Cardiac muscle cell (in vitro differentiated cells and primary cell): ENCODE results near the gene COLQ. TPM values are rescaled to one million over a fixed set of nuclear protein-coding genes. Genes with fewer than 3 reads are reported as not detected.

Experiments
- DNase-seq, 2 donors: peaks; one replicate each; pipeline versions ENCODE4 v3.0.0 to v3.0.0-alpha.2; 2010 to 2017; ENCODE audit warnings: low read depth in 1 of 2, low spot score in 1 of 2
- H3K27ac ChIP-seq: fragments of 200-600 bp; sonication (generic); 2 replicates; pipeline ENCODE4 v1.5.1; 2016
- H3K27me3 ChIP-seq: fragments of 200-600 bp; sonication (generic); 2 replicates; pipeline ENCODE4 v1.6.0; 2016; ENCODE audit warnings: control low read depth
- H3K36me3 ChIP-seq: fragments of 200-600 bp; sonication (generic); 2 replicates; pipeline ENCODE4 v1.5.1; 2016; ENCODE audit warnings: control low read depth
- H3K4me1 ChIP-seq: fragments of 200-600 bp; sonication (generic); 2 replicates; pipeline ENCODE4 v1.8.1; 2017; ENCODE audit warnings: low read depth, mild to moderate bottlenecking, mixed run types
- H3K4me3 ChIP-seq: fragments of 200-600 bp; sonication (generic); 2 replicates; pipeline ENCODE4 v1.5.1; 2016; ENCODE audit warnings: mild to moderate bottlenecking
- H3K9me3 ChIP-seq: fragments of 200-600 bp; sonication (generic); 2 replicates; pipeline ENCODE4 v1.5.1; 2017; ENCODE audit warnings: low read depth, mild to moderate bottlenecking, control low read depth
- polyA plus RNA-seq: library from polyadenylated mRNA; unstranded; fragments of >200 nt; fragmentation: Nextera tagmentation; extraction: Ambion mirVana; gene quantifications from 2 replicates; pipeline ENCODE4 v1.2.1, GENCODE V29; 2016
- total RNA-seq: library from RNA; depleted of rRNA; stranded (reverse); fragments of >200 nt; gene quantifications from 2 replicates; pipeline ENCODE4 v1.2.3, GENCODE V29; 2016
- TF ChIP-seq, protein P1 (sequence below): IDR thresholded peaks from 2 replicates; pipeline ENCODE4 v1.5.1; 2012; ENCODE audit warnings: low read depth, mild to moderate bottlenecking, low read length

The COLQ gene
- total and polyA plus RNA-seq, 2 experiments from 2014 or later, result 7.5 to 10.4 TPM

GRCh38 chr3:15502616-15503015 lies 18.9 kb downstream of the COLQ start:
- no peak for DNase-seq

GRCh38 chr3:15501126-15501525 lies 20.4 kb downstream of the COLQ start:
- Histone ChIP-seq H3K9me3 (no peaks in the 10 kb centered on the region), H3K4me1 (peaks cover 12% of the 10 kb centered on the region), H3K27me3 (no peaks in the 10 kb centered on the region), H3K36me3 (no peaks in the 10 kb centered on the region), H3K4me3 (no peak overlapping the region), H3K27ac (no peak overlapping the region)
- peak in 1 of 2 donors; percentile 44 for DNase-seq
- TF ChIP-seq, protein P1, sequence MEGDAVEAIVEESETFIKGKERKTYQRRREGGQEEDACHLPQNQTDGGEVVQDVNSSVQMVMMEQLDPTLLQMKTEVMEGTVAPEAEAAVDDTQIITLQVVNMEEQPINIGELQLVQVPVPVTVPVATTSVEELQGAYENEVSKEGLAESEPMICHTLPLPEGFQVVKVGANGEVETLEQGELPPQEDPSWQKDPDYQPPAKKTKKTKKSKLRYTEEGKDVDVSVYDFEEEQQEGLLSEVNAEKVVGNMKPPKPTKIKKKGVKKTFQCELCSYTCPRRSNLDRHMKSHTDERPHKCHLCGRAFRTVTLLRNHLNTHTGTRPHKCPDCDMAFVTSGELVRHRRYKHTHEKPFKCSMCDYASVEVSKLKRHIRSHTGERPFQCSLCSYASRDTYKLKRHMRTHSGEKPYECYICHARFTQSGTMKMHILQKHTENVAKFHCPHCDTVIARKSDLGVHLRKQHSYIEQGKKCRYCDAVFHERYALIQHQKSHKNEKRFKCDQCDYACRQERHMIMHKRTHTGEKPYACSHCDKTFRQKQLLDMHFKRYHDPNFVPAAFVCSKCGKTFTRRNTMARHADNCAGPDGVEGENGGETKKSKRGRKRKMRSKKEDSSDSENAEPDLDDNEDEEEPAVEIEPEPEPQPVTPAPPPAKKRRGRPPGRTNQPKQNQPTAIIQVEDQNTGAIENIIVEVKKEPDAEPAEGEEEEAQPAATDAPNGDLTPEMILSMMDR, result no peak

More at GRCh38 chr3:15502616-15503015, 18.9 kb downstream of the COLQ start:
- Histone ChIP-seq H3K9me3 (no peaks in the 10 kb centered on the region), H3K27ac (no peak overlapping the region), H3K27me3 (no peaks in the 10 kb centered on the region), H3K4me3 (no peak overlapping the region), H3K4me1 (peaks cover 5% of the 10 kb centered on the region), H3K36me3 (no peaks in the 10 kb centered on the region)
- TF ChIP-seq, protein P1, result no peak

- Histone ChIP-seq H3K9me3 (no peaks in the 10 kb centered on the region), H3K4me3 (no peak overlapping the region), H3K27me3 (no peaks in the 10 kb centered on the region), H3K36me3 (no peaks in the 10 kb centered on the region), H3K4me1 (peaks cover 21% of the 10 kb centered on the region), H3K27ac (no peak overlapping the region)
- DNase-seq, result no peak
- TF ChIP-seq, protein P1, result no peak
Observed at GRCh38 chr3:15500107-15500724, 21.3 kb downstream of the COLQ start.

DNA sequence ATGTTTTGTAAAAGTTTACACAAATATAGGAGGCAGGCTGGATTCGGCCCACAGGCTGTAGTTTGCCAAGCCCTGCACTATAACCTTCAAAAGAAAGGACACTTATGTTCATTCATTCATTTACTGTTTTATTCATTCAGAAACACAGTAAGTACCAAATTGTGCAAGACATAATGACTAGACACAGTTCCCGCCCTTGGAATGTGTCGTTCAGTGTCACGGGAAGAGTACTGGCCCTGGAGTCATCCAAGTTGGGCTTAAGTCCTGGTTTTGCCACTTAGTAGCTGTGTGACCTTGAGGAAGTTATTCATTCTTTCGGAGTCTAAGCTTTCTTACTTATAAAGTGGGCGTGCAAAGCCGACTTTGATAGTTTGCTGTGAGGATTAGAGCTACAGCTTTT lies 22.0 kb downstream of the COLQ start:
- no peaks in the 10 kb centered on the region for H3K27me3 ChIP-seq
- peaks cover 22% of the 10 kb centered on the region for H3K4me1 ChIP-seq
- H3K4me3 ChIP-seq, result no peak overlapping the region
- H3K27ac ChIP-seq, result no peak overlapping the region
- H3K9me3 ChIP-seq, result no peaks in the 10 kb centered on the region
- no peak for DNase-seq
- H3K36me3 ChIP-seq, result no peaks in the 10 kb centered on the region
- TF ChIP-seq, protein P1, result no peak

DNA sequence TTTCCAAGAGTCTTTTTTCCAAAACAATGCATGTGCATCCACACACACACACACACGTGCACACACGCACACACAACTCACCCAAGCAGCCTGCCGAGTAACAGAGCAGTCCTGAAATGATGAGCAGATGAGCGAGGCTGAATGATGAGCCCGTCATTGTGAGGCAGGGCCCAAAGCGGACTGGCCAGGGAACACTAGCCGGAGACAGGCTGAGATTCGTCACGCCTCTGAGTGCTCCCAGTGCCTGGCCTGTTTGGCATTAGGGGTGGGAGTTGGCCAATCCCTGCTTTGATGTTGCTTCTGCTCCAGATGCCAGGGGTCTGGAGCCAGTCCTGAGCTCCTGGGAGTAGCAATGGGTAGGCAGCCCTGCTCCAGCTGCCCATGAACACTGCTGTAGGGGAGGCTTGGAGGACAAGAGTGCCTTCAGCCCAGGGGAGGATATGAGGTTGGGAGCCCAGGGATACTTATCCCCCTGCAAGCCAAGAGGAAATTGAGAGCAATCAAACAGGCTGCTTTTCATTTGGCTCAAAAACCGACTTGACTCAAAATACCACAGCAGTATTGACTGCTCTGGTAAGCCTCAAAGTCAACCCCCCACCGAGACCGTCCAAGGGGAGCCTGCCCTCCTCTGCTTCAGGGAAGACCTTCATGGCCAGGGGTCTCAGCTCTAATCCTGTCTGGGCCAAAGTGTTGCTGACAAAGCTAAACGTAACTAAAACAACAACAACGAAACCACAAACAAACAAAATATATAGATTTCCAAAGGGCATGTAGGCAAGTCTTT lies 22.9 kb downstream of the COLQ start:
- H3K27ac ChIP-seq, result no peak overlapping the region
- no peaks in the 10 kb centered on the region for H3K27me3 ChIP-seq
- DNase-seq, result no peak
- H3K4me1 ChIP-seq, result peaks cover 22% of the 10 kb centered on the region
- H3K9me3 ChIP-seq, result no peaks in the 10 kb centered on the region
- H3K4me3 ChIP-seq, result no peak overlapping the region
- TF ChIP-seq, protein P1, result no peak
- no peaks in the 10 kb centered on the region for H3K36me3 ChIP-seq
